Measurements from ENCODE around the gene PARD6G.

- TF ChIP-seq CTCF (IDR thresholded peaks at IDR 0.05) = no peak
- TF ChIP-seq POLR2A (IDR thresholded peaks at IDR 0.05) = no peak
Observed at GRCh38 chr18:80173060-80173459, 74.3 kb downstream of the PARD6G start.
